GF-D8 (cell line): ENCODE data around the gene FAAP100.
"Not testable (repeated sequence)": the region's sequence is repeated elsewhere in the genome, so short reads cannot be mapped to it uniquely, and the experiment has no call there.

ENCODE experiments used
- DNase-seq: peaks from one replicate; lab custom pipeline; 2025; lab: John Stamatoyannopoulos, UW

Gene FAAP100

GRCh38 chr17:81537856-81538555, 14.1 kb downstream of the FAAP100 start:
- no peak for DNase-seq

GRCh38 chr17:81537343-81537855, 14.8 kb downstream of the FAAP100 start:
- DNase-seq, result no peak

- no peak for DNase-seq
Measured at GRCh38 chr17:81536299-81537290, 15.6 kb downstream of the FAAP100 start.

- no peak for DNase-seq
Measured at GRCh38 chr17:81535480-81536298, 16.5 kb downstream of the FAAP100 start.

GRCh38 chr17:81535007-81535328, 17.2 kb downstream of the FAAP100 start:
- DNase-seq, result no peak

- no peak for DNase-seq
Measured at GRCh38 chr17:81534157-81535006, 17.8 kb downstream of the FAAP100 start.

GRCh38 chr17:81533339-81534141, 18.6 kb downstream of the FAAP100 start:
- no peak for DNase-seq

- DNase-seq, result no peak
Measured at GRCh38 chr17:81532490-81533287, 19.5 kb downstream of the FAAP100 start.

GRCh38 chr17:81531998-81532404, 20.2 kb downstream of the FAAP100 start:
- DNase-seq, result not testable (repeated sequence)

- not testable (repeated sequence) for DNase-seq
Measured at GRCh38 chr17:81531013-81531412, 21.1 kb downstream of the FAAP100 start.

- no peak for DNase-seq
Measured at GRCh38 chr17:81529437-81529803, 22.7 kb downstream of the FAAP100 start.

- no peak for DNase-seq
Measured at GRCh38 chr17:81528651-81529436, 23.3 kb downstream of the FAAP100 start.

GRCh38 chr17:81528384-81528650, 23.8 kb downstream of the FAAP100 start:
- DNase-seq, result no peak

GRCh38 chr17:81527591-81528383, 24.4 kb downstream of the FAAP100 start, which contains the start of gene FSCN2:
Gene FSCN2 (plus strand): TSS chr17:81528377. CDS start chr17:81528532, 155 bp downstream.
- DNase-seq, result no peak

GRCh38 chr17:81526662-81527571, 25.2 kb downstream of the FAAP100 start:
- DNase-seq, result no peak

- no peak for DNase-seq
Measured at GRCh38 chr17:81524865-81525159, 27.3 kb downstream of the FAAP100 start.
